ENCODE data around the gene IRF9. TPM values are rescaled to one million over a fixed set of nuclear protein-coding genes. Genes with fewer than 3 reads are reported as not detected.

Gene IRF9
- total RNA-seq, 1 experiment from 2014 or later: 15.6 TPM

DNA sequence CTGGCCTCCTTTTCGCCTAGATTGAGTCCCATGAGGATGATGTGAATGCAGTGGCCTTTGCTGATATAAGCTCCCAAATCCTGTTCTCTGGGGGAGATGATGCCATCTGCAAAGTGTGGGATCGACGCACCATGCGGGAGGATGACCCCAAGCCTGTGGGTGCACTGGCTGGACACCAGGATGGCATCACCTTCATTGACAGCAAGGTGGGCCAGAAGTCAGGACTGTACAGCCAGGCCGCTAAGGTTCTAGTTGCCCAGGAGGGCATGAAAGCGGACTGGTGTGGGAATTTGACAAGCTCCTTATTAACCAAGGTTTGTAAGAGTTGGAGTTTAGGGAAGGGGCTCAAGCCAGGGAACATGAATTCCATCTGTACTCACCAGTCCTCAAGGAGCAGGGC lies 41.4 kb upstream of the IRF9 start (continued):
- TF ChIP-seq, protein P1, sequence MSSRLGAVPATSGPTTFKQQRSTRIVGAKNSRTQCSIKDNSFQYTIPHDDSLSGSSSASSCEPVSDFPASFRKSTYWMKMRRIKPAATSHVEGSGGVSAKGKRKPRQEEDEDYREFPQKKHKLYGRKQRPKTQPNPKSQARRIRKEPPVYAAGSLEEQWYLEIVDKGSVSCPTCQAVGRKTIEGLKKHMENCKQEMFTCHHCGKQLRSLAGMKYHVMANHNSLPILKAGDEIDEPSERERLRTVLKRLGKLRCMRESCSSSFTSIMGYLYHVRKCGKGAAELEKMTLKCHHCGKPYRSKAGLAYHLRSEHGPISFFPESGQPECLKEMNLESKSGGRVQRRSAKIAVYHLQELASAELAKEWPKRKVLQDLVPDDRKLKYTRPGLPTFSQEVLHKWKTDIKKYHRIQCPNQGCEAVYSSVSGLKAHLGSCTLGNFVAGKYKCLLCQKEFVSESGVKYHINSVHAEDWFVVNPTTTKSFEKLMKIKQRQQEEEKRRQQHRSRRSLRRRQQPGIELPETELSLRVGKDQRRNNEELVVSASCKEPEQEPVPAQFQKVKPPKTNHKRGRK (CRISPR knock-in tag; IDR thresholded peaks at IDR 0.05; ENCODE audit: borderline replicate concordance): no peak
- no peak for TF ChIP-seq ZNF396 (CRISPR knock-in tag; IDR thresholded peaks at IDR 0.05; ENCODE audit: borderline replicate concordance)
- no peak for TF ChIP-seq SOX15 (CRISPR knock-in tag; IDR thresholded peaks at IDR 0.05)
- no peak for TF ChIP-seq TEAD1 (CRISPR knock-in tag; IDR thresholded peaks at IDR 0.05)
- TF ChIP-seq, protein P2, sequence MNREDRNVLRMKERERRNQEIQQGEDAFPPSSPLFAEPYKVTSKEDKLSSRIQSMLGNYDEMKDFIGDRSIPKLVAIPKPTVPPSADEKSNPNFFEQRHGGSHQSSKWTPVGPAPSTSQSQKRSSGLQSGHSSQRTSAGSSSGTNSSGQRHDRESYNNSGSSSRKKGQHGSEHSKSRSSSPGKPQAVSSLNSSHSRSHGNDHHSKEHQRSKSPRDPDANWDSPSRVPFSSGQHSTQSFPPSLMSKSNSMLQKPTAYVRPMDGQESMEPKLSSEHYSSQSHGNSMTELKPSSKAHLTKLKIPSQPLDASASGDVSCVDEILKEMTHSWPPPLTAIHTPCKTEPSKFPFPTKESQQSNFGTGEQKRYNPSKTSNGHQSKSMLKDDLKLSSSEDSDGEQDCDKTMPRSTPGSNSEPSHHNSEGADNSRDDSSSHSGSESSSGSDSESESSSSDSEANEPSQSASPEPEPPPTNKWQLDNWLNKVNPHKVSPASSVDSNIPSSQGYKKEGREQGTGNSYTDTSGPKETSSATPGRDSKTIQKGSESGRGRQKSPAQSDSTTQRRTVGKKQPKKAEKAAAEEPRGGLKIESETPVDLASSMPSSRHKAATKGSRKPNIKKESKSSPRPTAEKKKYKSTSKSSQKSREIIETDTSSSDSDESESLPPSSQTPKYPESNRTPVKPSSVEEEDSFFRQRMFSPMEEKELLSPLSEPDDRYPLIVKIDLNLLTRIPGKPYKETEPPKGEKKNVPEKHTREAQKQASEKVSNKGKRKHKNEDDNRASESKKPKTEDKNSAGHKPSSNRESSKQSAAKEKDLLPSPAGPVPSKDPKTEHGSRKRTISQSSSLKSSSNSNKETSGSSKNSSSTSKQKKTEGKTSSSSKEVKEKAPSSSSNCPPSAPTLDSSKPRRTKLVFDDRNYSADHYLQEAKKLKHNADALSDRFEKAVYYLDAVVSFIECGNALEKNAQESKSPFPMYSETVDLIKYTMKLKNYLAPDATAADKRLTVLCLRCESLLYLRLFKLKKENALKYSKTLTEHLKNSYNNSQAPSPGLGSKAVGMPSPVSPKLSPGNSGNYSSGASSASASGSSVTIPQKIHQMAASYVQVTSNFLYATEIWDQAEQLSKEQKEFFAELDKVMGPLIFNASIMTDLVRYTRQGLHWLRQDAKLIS (CRISPR knock-in tag; IDR thresholded peaks at IDR 0.05; ENCODE audit: borderline replicate concordance): no peak
- TF ChIP-seq, protein P3, sequence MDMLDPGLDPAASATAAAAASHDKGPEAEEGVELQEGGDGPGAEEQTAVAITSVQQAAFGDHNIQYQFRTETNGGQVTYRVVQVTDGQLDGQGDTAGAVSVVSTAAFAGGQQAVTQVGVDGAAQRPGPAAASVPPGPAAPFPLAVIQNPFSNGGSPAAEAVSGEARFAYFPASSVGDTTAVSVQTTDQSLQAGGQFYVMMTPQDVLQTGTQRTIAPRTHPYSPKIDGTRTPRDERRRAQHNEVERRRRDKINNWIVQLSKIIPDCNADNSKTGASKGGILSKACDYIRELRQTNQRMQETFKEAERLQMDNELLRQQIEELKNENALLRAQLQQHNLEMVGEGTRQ (CRISPR knock-in tag; IDR thresholded peaks at IDR 0.05): no peak
- TF ChIP-seq, protein P4, sequence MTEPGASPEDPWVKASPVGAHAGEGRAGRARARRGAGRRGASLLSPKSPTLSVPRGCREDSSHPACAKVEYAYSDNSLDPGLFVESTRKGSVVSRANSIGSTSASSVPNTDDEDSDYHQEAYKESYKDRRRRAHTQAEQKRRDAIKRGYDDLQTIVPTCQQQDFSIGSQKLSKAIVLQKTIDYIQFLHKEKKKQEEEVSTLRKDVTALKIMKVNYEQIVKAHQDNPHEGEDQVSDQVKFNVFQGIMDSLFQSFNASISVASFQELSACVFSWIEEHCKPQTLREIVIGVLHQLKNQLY (CRISPR knock-in tag; IDR thresholded peaks at IDR 0.05): no peak
- no peak for TF ChIP-seq KAT7 (CRISPR knock-in tag; IDR thresholded peaks at IDR 0.05; ENCODE audit: borderline replicate concordance)
- TF ChIP-seq ZNF416 (CRISPR knock-in tag; IDR thresholded peaks at IDR 0.05): no peak
- TF ChIP-seq, protein P5, sequence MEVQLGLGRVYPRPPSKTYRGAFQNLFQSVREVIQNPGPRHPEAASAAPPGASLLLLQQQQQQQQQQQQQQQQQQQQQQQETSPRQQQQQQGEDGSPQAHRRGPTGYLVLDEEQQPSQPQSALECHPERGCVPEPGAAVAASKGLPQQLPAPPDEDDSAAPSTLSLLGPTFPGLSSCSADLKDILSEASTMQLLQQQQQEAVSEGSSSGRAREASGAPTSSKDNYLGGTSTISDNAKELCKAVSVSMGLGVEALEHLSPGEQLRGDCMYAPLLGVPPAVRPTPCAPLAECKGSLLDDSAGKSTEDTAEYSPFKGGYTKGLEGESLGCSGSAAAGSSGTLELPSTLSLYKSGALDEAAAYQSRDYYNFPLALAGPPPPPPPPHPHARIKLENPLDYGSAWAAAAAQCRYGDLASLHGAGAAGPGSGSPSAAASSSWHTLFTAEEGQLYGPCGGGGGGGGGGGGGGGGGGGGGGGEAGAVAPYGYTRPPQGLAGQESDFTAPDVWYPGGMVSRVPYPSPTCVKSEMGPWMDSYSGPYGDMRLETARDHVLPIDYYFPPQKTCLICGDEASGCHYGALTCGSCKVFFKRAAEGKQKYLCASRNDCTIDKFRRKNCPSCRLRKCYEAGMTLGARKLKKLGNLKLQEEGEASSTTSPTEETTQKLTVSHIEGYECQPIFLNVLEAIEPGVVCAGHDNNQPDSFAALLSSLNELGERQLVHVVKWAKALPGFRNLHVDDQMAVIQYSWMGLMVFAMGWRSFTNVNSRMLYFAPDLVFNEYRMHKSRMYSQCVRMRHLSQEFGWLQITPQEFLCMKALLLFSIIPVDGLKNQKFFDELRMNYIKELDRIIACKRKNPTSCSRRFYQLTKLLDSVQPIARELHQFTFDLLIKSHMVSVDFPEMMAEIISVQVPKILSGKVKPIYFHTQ (CRISPR knock-in tag; IDR thresholded peaks at IDR 0.05): no peak
- TF ChIP-seq ETV6 (CRISPR knock-in tag; IDR thresholded peaks at IDR 0.05): no peak
- TF ChIP-seq GTF2I (CRISPR knock-in tag; conservative IDR thresholded peaks at IDR 0.05): no peak
- no peak for TF ChIP-seq ZBTB43 (CRISPR knock-in tag; IDR thresholded peaks at IDR 0.05)
- no peak for TF ChIP-seq ATF2 (CRISPR knock-in tag; IDR thresholded peaks at IDR 0.05; ENCODE audit: borderline replicate concordance, low read depth)
- TF ChIP-seq SMAD4 (CRISPR knock-in tag; IDR thresholded peaks at IDR 0.05): no peak

All from WTC11 (cell line).